NCI-H2107 treated with DMSO at 0.1 percent for 48 hours (cell line): ENCODE measurements around the gene KCNH6.

Experiments used
- DNase-seq: peaks from one replicate; lab custom pipeline; 2025; ENCODE audit not compliant: unreplicated experiment; lab: John Stamatoyannopoulos, UW

Gene KCNH6

GRCh38 chr17:63549946-63550816, 27.0 kb downstream of the KCNH6 start, which contains the start of gene DCAF7:
Gene DCAF7, plus strand, starts transcription at chr17:63550477. Its CDS starts 201 bp downstream, at chr17:63550678.
- DNase-seq: peak; percentile 98

- DNase-seq: peak; percentile 17
These were observed 27.9 kb downstream of the KCNH6 start for GRCh38 chr17:63550817-63551639.

- no peak for DNase-seq
These were observed 29.1 kb downstream of the KCNH6 start for GRCh38 chr17:63552211-63552610.

- no peak for DNase-seq
These were observed 32.5 kb downstream of the KCNH6 start for GRCh38 chr17:63555500-63556156.

- DNase-seq: no peak
These were observed 34.3 kb downstream of the KCNH6 start for GRCh38 chr17:63557416-63557815.

GRCh38 chr17:63558441-63558840, 35.3 kb downstream of the KCNH6 start:
- DNase-seq: no peak

GRCh38 chr17:63561819-63562218, 38.7 kb downstream of the KCNH6 start:
- no peak for DNase-seq

- no peak for DNase-seq
These were observed 40.2 kb downstream of the KCNH6 start for GRCh38 chr17:63563339-63563738.

- no peak for DNase-seq
These were observed 41.4 kb downstream of the KCNH6 start for GRCh38 chr17:63564562-63564961.

GRCh38 chr17:63567229-63567628, 44.1 kb downstream of the KCNH6 start:
- DNase-seq: no peak

GRCh38 chr17:63568563-63568962, 45.4 kb downstream of the KCNH6 start:
- DNase-seq: no peak

- DNase-seq: no peak
These were observed 48.6 kb downstream of the KCNH6 start for GRCh38 chr17:63571632-63572310.

GRCh38 chr17:63573634-63574033, 50.5 kb downstream of the KCNH6 start:
- DNase-seq: no peak

GRCh38 chr17:63578027-63578768, 55.0 kb downstream of the KCNH6 start:
- DNase-seq: no peak

- DNase-seq: no peak
These were observed 55.6 kb downstream of the KCNH6 start for GRCh38 chr17:63578769-63579111.

- no peak for DNase-seq
These were observed 56.5 kb downstream of the KCNH6 start for GRCh38 chr17:63579633-63580032.

GRCh38 chr17:63587770-63588169, 64.6 kb downstream of the KCNH6 start:
- no peak for DNase-seq

GRCh38 chr17:63588797-63589196, 65.6 kb downstream of the KCNH6 start:
- DNase-seq: no peak

- DNase-seq: no peak
These were observed 66.5 kb downstream of the KCNH6 start for GRCh38 chr17:63589646-63590045.

GRCh38 chr17:63592797-63593196, 69.6 kb downstream of the KCNH6 start:
- no peak for DNase-seq
